Superior temporal gyrus (tissue), 1 donor: ENCODE measurements around the gene FOXK2.

Experiments
- DNase-seq: peaks from one replicate; pipeline ENCODE4 v3.0.0-alpha.2; 2016; ENCODE audit errors: extremely low spot score

The FOXK2 gene

GRCh38 chr17:82589851-82590180 is 70.3 kb downstream of the FOXK2 start:
- no peak for DNase-seq

DNA sequence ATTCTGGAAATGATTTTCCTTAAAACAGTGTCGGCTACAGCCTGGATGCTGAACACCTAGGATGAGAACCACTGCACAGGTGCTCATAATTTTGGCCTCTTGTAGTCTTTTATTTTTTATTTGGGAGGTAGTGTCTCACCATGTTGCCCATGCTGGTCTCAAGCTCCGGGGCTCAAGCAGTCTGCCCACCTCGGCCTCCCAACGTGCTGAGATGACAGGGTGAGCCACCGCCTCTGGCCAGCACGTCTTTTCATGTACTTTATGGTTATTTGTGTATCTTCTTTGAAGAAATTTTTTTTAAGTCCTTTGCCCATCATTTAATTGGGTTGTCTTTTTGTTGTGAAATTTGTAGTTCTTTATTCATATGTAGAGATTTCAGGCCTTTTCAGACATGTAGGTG is 70.7 kb downstream of the FOXK2 start:
- no peak for DNase-seq

- no peak for DNase-seq
These were observed 71.5 kb downstream of the FOXK2 start for GRCh38 chr17:82590881-82591539.

GRCh38 chr17:82592289-82592766 is 72.8 kb downstream of the FOXK2 start:
- DNase-seq, result no peak

DNA sequence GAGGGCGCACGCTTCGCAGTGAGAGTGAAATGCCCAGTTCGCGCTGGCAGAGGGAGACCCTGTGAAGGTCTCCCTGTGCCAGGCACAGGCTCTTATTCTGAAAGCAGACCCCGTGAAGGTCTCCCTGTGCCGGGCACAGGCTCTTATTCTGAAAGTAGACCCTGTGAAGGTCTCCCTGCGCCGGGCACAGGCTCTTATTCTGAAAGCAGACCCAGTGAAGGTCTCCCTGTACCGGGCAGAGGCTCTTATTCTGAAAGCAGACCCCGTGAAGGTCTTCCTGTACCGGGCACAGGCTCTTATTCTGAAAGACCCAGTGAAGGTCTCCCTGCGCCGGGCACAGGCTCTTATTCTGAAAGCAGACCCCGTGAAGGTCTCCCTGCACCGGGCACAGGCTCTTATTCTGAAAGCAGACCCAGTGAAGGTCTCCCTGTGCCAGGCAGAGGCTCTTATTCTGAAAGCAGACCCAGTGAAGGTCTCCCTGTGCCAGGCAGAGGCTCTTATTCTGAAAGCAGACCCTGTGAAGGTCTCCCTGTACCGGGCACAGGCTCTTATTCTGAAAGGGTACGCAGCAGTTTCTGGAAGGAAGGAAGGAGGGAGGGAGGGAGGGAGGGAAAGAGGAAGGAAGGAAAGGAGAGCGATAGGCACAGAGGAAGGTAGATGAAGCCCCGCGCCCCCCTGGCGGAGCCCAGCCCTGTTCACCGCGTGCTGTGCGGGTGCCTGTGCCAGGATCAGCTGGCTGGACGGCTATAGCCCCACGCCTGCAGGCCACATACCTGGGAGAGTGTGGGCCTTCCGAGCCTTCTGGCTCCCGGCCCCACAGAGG is 73.4 kb downstream of the FOXK2 start:
- DNase-seq, result peak; percentile 84

DNA sequence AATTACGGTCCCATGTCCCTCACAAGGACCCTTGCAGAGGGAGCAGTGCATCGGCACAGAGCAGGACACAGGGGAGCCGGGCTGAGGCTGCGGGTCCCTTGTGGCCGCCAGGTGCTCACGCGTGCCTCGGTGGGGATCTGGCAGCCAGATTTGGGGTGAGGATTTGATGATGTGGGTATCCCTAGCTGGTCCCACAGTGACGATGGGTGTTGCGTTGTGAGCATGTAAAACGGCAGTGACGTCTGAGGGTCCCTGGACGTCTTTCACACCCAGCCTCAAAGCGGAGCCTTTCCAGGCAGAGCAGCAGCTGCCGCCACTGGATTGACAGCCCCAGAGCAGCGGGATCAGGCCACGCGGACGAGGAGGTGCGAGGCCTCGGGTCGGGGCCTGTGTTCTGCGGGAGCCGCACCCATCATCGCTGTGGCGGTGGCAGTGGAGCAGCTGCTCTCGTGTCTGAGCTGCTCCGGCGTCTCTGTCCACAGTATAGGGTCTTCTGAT is 74.1 kb downstream of the FOXK2 start:
- no peak for DNase-seq

DNA sequence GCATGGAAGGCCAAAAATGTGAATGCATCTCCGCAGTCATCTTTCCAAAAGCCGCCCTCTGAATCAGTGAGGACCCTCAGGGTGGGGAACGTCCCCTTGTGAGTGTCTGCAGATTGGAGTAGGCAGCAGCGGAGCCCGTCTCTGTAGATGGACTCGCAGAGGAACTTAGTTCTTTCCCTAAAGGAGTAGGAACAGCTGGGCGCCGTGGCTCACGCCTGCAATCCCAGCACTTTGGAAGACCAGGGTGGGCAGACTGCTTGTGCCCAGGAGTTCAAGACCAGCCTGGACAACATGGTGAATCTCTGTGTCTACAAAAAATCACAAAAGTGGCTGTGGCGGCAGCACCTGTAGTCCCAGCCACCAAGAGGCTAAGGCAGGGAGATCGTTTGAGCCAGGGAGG is 75.0 kb downstream of the FOXK2 start:
- DNase-seq, result no peak

GRCh38 chr17:82595893-82596292 is 76.4 kb downstream of the FOXK2 start:
- no peak for DNase-seq

DNA sequence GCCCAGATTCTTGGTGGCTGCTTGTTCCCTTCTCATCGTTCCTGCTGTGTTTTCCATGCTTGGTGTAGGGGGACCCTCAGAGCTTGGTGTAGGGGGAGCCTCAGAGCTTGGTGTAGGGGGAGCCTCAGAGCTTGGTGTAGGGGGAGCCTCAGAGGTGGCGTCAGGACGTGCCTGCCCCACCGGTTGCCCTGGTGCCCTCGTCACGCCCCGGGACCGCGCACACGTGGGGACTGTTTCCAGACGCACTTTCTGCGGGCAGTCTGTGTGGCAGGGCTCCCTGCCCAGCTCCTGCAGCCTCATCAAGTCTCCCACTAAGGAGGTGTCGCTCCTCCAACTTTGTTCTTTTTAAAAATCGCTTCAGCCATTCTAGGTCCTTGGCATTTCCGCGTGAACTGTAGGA is 76.8 kb downstream of the FOXK2 start:
- DNase-seq, result no peak

DNA sequence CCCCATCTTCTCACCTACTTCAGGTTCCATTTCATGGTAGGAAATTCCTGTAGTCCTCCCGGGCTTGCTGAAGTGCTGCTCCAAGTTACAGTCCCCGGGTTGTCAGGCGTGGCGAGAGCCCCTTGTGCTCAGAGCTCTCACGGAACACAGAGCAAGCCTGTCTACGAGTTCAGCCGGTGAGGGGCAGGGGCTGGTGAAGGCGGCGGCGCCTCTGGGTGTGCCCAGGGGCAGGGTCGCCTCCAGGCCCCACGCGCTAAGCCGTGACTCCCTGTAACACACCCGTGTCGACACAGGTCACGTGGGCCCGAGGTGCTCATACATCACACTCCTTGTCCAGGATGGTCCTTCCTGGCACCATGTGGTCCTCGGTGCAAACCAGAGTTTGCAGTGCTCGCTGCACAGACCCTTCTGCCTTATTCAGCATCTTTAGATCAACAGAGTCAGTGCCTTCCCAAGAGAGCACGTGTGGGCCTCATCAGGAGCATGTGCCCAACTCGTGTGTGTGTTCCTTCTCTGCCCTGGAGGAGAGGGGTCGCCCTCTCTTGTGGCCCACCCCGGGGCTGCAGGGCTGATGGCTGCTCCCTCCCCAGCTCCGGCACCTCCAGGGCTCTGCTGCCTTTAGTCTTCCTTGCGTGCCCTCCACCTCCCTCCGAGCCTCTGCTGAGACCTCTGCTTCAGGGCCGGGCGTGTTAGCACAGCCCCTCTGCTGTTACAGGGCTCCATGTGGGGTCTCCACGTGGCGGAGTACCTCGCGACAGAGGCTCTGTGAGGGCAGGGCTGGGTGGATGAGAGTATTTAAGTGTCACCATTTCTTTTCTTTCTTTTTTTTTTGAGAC is 77.5 kb downstream of the FOXK2 start:
- DNase-seq, result no peak

- DNase-seq, result no peak
These were observed 79.0 kb downstream of the FOXK2 start for GRCh38 chr17:82598256-82599119.

DNA sequence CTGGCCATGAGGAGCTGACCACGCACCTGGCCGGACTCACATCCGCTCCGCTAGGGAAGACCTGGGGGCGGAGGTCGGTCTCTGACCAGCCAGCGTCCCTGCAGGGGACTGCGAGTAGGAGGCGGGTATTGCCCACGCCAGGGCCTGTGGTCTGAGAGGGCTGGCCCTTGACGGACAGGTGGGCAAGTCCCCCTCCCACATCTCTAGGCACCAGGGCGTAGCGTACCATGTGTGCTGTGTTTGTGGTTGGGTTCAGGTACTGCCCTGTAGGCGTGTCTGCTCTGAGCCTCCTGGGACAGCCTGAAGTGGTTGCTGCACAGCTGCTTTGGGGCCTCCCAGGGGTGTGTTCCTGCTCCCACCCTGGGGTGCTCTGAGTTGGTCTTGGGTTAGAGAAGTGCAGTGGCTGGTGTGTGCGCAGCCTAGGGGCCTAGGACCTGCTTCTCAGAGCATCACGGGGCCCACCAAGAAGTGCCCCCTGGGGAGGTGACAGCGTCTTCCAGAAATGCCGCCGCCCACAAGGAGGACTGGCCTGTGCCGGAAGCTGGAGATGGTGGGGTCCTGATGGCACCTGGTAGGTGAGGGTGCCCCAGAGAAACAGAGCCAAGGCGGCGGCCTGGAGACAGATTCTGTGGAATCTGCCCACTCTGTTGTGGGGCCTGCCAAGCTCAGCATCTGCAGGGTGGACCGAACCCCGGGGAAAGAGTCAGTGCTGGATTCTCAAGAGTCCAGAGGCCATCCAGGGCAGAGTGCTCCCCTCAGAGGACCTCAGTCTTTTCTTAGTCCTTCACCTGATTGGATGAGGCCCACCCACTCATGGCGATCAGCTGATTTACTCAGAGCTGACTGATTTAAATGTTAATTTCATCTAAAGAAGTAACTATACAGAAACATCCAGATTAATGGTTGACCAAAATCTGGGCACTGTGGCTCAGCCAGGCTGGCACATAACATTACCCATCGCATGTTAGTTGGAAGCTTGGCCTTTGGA is 80.4 kb downstream of the FOXK2 start:
- no peak for DNase-seq

DNA sequence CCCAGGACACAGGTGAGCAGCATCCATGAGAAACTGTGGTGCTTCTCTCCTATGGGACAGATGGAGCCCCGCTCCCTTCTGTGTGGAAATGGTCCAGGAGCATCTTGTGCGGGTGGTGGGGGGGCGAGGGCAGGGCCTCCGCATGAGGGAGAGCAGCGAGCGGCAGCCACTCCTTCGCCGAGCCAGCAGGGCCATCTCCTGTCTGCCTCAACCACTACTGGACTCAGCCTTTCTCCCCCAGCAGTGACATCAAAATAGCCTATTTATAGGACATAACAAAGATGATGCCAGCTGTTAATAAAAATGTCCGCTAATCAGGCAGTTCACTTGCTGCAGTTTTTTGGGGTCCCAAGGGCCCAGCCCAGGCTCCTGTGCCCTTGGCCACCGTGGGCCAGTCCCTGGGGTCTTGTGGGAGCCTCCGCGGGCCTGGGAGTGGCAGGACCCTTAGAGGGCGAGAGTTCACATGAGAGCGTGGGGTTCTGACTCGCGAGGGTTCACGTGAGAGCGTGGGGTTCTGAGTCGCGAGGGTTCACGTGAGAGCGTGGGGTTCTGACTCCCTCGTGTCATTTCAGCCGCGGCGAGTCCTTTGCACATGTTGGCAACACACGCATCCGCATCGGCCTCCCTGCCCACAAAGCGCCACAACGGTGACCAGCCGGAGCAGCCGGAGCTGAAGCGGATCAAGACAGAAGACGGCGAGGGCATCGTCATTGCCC is 81.4 kb downstream of the FOXK2 start:
- DNase-seq, result no peak

DNA sequence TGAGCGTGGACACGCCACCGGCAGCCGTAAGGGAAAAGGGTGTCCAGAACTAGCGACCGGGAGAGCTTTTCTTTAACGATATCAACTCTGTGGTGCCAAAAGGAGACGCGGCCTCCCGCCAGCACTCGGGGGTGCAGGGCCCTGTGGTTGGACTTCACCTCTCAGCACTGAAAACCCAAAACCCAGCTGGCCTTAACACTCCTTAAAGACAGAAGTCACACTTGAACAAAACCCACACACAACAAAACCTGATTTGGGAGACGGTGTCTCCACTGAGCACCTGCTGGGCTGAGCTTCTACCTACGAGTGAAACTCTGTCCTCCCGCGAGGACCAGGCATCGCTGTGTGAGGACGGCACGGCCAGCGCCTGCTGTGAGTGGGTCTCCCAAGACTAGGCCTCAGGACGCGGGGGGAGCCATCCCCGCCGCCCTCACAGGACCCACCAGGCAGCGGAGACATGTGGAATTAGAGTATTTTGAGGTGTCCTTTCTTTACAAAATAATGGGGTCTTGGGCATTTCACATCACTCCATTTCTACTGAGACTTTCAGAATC is 82.0 kb downstream of the FOXK2 start:
- DNase-seq, result no peak

DNA sequence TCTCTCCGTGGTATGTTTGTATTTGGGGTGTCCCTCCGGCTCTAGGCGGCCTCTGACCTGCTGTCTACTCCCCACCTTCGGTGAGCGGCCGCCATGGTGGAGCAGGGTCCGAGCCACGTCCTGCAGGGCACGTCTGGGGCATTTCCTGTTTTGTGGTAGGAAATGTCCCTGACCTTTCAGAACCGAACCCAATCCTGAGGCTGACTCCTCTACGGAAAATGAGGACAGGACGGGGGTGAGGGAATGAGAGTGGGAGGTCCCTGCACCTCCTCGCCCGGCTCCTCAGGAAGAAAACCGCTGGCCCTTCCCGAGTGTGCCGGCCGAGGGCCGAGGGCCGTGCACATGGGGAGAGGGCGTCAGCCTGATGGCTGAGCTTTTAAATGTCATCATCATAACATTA is 83.0 kb downstream of the FOXK2 start:
- DNase-seq, result no peak

DNA sequence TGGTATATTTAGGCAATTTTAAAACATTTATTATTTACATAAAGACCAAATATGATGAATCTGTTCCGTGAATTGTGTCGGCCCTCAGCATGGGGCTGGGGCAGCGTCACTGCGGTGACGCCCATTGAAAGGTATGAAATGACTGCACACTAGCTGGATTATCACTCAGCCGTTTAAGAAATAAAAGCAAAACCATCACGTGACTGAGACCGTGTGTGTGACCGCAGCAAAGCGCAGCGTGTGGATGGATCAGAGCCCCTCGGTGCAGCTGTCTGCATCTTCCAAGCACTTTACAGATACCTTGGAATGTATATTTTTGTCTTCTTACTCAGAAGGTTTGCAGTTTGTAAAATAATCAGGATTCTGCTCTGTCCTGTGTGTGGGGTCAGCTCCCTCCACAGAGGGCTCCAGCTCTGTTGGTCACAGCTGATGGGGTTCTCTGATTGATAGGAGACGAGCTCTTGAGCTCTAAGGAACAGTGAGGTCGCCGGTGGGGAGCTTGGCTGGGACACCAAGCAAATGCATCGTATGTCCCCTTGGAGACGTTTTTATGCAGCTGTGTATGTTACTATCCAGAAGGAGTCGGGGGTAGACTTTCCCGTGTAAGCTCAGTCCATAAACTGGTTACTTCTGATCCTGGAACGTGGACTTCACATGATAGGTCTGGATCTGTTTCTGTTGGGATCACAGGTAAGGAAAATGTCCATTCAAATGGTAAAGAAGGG is 83.6 kb downstream of the FOXK2 start:
- no peak for DNase-seq

GRCh38 chr17:82603981-82604448 is 84.5 kb downstream of the FOXK2 start:
- peak; percentile 75 for DNase-seq

DNA sequence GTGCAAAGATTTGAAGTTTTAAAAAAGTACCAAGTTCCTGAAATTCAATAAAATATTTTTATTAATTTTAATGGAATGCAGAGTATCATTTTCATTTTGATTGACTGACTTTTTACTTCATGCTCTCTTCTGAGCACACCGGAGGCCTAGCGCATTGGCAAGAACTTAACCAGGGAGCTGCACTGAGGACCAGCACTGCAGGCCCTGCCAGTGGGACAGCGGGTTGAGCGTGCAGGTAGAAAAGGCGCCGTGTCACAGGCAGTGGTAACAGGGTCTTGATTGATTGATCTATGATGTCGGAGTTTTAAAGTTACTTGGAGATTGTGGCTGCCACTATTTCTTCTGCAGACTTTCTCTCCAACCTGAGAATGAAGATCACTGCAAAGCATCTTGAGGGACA is 85.0 kb downstream of the FOXK2 start:
- no peak for DNase-seq
